SK-N-SH (cell line): ENCODE results near the gene CSRNP3.

Experiments
- CHD2 ChIP-seq: fragments of 150-350 bp; IDR thresholded peaks from 2 replicates; pipeline ENCODE4 v1.6.1; 2018; ENCODE audit warnings: low read length; ENCODE audit not compliant: partially characterized antibody
- MAX ChIP-seq: IDR thresholded peaks from 2 replicates; pipeline ENCODE4 v1.4.0; 2012; ENCODE audit warnings: low read depth
- MXI1 ChIP-seq: IDR thresholded peaks from 2 replicates; pipeline ENCODE4 v1.6.1; 2012; ENCODE audit warnings: mild to moderate bottlenecking, low read depth, low read length, improper control_type of control experiment
- TEAD4 ChIP-seq: IDR thresholded peaks from 2 replicates; pipeline ENCODE4 v1.4.0; 2012; ENCODE audit warnings: mild to moderate bottlenecking, borderline replicate concordance; ENCODE audit not compliant: insufficient read depth

DNA sequence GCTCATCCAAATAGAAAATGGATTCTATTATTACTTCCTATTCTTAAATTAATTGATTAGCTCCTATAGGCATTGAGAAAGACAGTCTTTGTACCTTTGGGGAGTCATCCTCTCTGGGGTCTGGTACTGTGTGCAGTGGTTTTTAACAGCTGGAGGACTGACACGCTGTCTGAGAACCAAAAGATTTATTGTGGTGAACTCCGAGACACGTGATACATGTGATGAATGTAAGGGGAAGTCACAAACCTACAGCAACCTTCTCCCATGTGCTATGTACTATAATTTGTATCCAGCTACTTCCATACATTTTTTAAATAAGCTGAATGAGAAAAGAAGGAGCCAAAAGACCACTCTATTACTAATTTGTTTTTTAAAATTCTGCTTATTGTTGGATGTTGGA lies 190.9 kb downstream of the CSRNP3 start:
- TF ChIP-seq MAX = no peak
- no peak for TF ChIP-seq TEAD4
- no peak for TF ChIP-seq MXI1
- TF ChIP-seq CHD2 = no peak
